ENCODE results near the gene SPRY2. TPM values are rescaled to one million over a fixed set of nuclear protein-coding genes. Genes with fewer than 3 reads are reported as not detected.
A peak's percentile ranks its signal among the peaks of the same experiment; 100 is the strongest.
"Not testable (repeated sequence)": the region's sequence is repeated elsewhere in the genome, so short reads cannot be mapped to it uniquely, and the experiment has no call there.

The SPRY2 gene
- total and polyA plus RNA-seq, 4 donors: 27.1 to 49.8 (median 30.1) TPM

DNA sequence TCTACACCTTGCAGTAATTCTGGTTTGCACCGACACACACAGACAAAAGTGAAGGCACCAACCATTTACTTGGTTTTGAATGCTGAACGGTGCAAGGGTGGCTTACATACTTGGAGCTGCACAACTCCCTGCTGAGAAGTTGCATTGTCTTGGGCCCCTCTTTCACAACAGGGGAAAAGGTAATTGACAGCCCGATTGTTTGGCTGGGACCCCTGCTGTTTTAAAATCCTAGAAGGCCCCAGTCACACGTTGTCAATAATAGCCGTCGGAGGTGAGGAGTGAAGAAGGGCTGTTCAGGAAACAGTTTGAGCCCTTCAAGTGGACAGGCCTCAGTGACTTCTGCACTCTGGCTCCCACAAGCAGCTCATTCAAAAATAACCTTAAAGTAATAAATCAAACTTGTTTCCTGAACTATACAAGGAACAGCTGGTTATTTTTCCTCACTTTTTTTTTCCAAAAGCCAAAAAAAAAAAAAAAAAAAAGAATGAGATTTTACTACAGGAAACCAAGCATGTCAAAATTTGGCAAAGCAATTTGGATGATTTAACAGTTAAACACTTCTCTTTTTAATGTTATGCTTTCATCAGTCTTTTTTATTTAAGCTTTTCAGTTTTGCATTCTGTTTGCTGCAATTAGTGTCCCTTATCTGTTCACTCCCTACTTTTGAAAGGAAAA is 19.0 kb upstream of the SPRY2 start:
- H3K4me3 ChIP-seq: no peak overlapping the region
- 20 to 31% methylated on average over 6 of the region's 6 CpGs for WGBS, 2 donors
- DNase-seq (peak; percentile 27 to 67 (median 59)), ATAC-seq (ENCODE audit: insufficient read depth, low FRiP score) (no peak)
- no peak overlapping the region for H3K9ac ChIP-seq (ENCODE audit: insufficient read depth in 1 of 2, low read length in 2 of 2)
- H3K27ac ChIP-seq (ENCODE audit: low read depth in 1 of 2, low read length in 1 of 2): no peak overlapping the region
- no peaks in the 10 kb centered on the region for H3K36me3 ChIP-seq (ENCODE audit: control insufficient read depth in 4 of 4, insufficient read depth in 4 of 4, low read length in 4 of 4)
- no peaks in the 10 kb centered on the region for H3K9me3 ChIP-seq (ENCODE audit: control insufficient read depth in 4 of 4, insufficient read depth in 3 of 4, low read length in 3 of 4)
- peaks cover 0 to 17% (median 1%) of the 10 kb centered on the region in 5 donors for H3K4me1 ChIP-seq (ENCODE audit: control insufficient read depth in 5 of 5, insufficient read depth in 5 of 5, low read length in 5 of 5)
- no peak for TF ChIP-seq CTCF (IDR thresholded peaks at IDR 0.05; ENCODE audit: control extremely low read depth, extremely low read depth)
- H3K27me3 ChIP-seq (ENCODE audit: control insufficient read depth in 3 of 3, insufficient read depth in 3 of 3, low read length in 2 of 3): no peaks in the 10 kb centered on the region

GRCh38 chr13:80359414-80359777 is 18.5 kb upstream of the SPRY2 start:
- H3K9ac ChIP-seq (ENCODE audit: insufficient read depth in 1 of 2, low read length in 2 of 2): no peak overlapping the region
- H3K4me3 ChIP-seq: no peak overlapping the region
- H3K36me3 ChIP-seq (ENCODE audit: control insufficient read depth in 4 of 4, insufficient read depth in 4 of 4, low read length in 4 of 4): no peaks in the 10 kb centered on the region
- WGBS, 2 donors: 69 to 74% methylated on average over 4 of the region's 4 CpGs
- no peak for ATAC-seq (ENCODE audit: insufficient read depth, low FRiP score)
- no peaks in the 10 kb centered on the region for H3K27me3 ChIP-seq (ENCODE audit: control insufficient read depth in 3 of 3, insufficient read depth in 3 of 3, low read length in 2 of 3)
- H3K9me3 ChIP-seq (ENCODE audit: control insufficient read depth in 4 of 4, insufficient read depth in 3 of 4, low read length in 3 of 4): no peaks in the 10 kb centered on the region
- TF ChIP-seq CTCF (IDR thresholded peaks at IDR 0.05; ENCODE audit: control extremely low read depth, extremely low read depth): no peak
- no peak overlapping the region for H3K27ac ChIP-seq (ENCODE audit: low read depth in 1 of 2, low read length in 1 of 2)
- DNase-seq: peak in 1 of 3 donors; percentile 9
- H3K4me1 ChIP-seq (ENCODE audit: control insufficient read depth in 5 of 5, insufficient read depth in 5 of 5, low read length in 5 of 5): peaks cover 0 to 17% (median 1%) of the 10 kb centered on the region in 5 donors

- H3K27me3 ChIP-seq (ENCODE audit: control insufficient read depth in 3 of 3, insufficient read depth in 3 of 3, low read length in 2 of 3); H3K9ac ChIP-seq (ENCODE audit: insufficient read depth in 1 of 2, low read length in 2 of 2); ATAC-seq (ENCODE audit: insufficient read depth, low FRiP score); H3K4me3 ChIP-seq; DNase-seq; H3K36me3 ChIP-seq (ENCODE audit: control insufficient read depth in 4 of 4, insufficient read depth in 4 of 4, low read length in 4 of 4); H3K27ac ChIP-seq (ENCODE audit: low read depth in 1 of 2, low read length in 1 of 2); H3K9me3 ChIP-seq (ENCODE audit: control insufficient read depth in 4 of 4, insufficient read depth in 3 of 4, low read length in 3 of 4): not testable (repeated sequence)
- peaks cover 0 to 12% (median 1%) of the 10 kb centered on the region in 5 donors for H3K4me1 ChIP-seq (ENCODE audit: control insufficient read depth in 5 of 5, insufficient read depth in 5 of 5, low read length in 5 of 5)
- 96 to 97% methylated on average over 17 to 31 of the region's 32 CpGs for WGBS, 2 donors
Measured at GRCh38 chr13:80355496-80356094, 14.7 kb upstream of the SPRY2 start.

DNA sequence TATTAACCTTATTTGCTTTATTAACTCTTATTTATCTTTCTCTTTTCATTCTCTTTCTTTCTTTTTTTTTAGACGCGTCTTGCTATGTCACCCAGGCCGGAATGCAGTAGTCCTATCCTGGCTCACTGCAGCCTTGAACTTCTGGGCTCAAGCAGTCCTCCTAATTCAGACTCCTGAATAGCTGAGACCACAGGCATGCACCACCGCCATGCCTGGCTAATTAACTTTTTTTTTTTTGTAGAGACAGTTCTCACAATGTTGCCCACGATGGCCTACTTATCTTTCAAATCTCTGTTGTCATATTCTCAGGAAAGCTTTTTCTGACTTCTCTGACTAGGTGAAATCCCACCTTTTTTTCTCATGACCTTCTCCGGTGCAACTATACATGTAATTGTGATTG is 7.8 kb upstream of the SPRY2 start:
- WGBS, 2 donors: 91 to 95% methylated on average over 6 of the region's 6 CpGs
- ATAC-seq (ENCODE audit: insufficient read depth, low FRiP score) (no peak), DNase-seq (no peak)
- Histone ChIP-seq H3K36me3 (ENCODE audit: control insufficient read depth in 4 of 4, insufficient read depth in 4 of 4, low read length in 4 of 4) (no peaks in the 10 kb centered on the region), H3K27me3 (ENCODE audit: control insufficient read depth in 3 of 3, insufficient read depth in 3 of 3, low read length in 2 of 3) (no peaks in the 10 kb centered on the region), H3K4me1 (ENCODE audit: control insufficient read depth in 5 of 5, insufficient read depth in 5 of 5, low read length in 5 of 5) (peaks cover 0 to 1% (median 0%) of the 10 kb centered on the region in 5 donors), H3K9me3 (ENCODE audit: control insufficient read depth in 4 of 4, insufficient read depth in 3 of 4, low read length in 3 of 4) (no peaks in the 10 kb centered on the region), H3K27ac (ENCODE audit: low read depth in 1 of 2, low read length in 1 of 2) (no peak overlapping the region), H3K4me3 (no peak overlapping the region), H3K9ac (ENCODE audit: insufficient read depth in 1 of 2, low read length in 2 of 2) (no peak overlapping the region)
- no peak for TF ChIP-seq CTCF (IDR thresholded peaks at IDR 0.05; ENCODE audit: control extremely low read depth, extremely low read depth)

All from lung (tissue), 12 donors.